A549 (cell line): ENCODE data around the gene TGFB1.

Experiments
- BCL3 ChIP-seq: fragments of >200 bp; sonication (Bioruptor Twin); formaldehyde crosslinking; IDR thresholded peaks from 3 replicates; pipeline ENCODE4 v1.6.1; 2016
- CHD2 ChIP-seq: fragments of 150-350 bp; IDR thresholded peaks from 2 replicates; pipeline ENCODE4 v1.6.1; 2014; ENCODE audit warnings: low read length; ENCODE audit not compliant: partially characterized antibody
- CTCF ChIP-seq: fragments of >200 bp; sonication (Bioruptor Twin); formaldehyde crosslinking; IDR thresholded peaks from 3 replicates; pipeline ENCODE4 v1.5.1; 2016
- ESRRA ChIP-seq: fragments of 150-350 bp; IDR thresholded peaks from 2 replicates; pipeline ENCODE4 v1.6.1; 2014; ENCODE audit warnings: mild to moderate bottlenecking, low read length, borderline replicate concordance
- MAFK ChIP-seq: fragments of 450-650 bp; IDR thresholded peaks from 2 replicates; pipeline ENCODE4 v1.6.1; 2014; ENCODE audit not compliant: partially characterized antibody
- NFE2L2 ChIP-seq: fragments of 150-350 bp; conservative IDR thresholded peaks from 2 replicates; pipeline ENCODE4 v1.6.1; 2014; ENCODE audit warnings: low read length
- POLR2A ChIP-seq: IDR thresholded peaks from 2 replicates; pipeline ENCODE4 v1.6.1; 2012; ENCODE audit warnings: mild to moderate bottlenecking, low read length

GRCh38 chr19:41330481-41330880 is 23.2 kb downstream of the TGFB1 start:
- TF ChIP-seq POLR2A: no peak
- no peak for TF ChIP-seq NFE2L2
- no peak for TF ChIP-seq CTCF
- TF ChIP-seq ESRRA: no peak
- no peak for TF ChIP-seq MAFK
- no peak for TF ChIP-seq BCL3
- TF ChIP-seq CHD2: no peak
